BJ (cell line): ENCODE measurements around the gene STRADA. TPM values are rescaled to one million over a fixed set of nuclear protein-coding genes. Genes with fewer than 3 reads are reported as not detected.

ENCODE experiments used
- CTCF ChIA-PET: fragments of 350-600 bp; formaldehyde crosslinking; extraction: SDS; loops from one replicate; lab custom pipeline; 2021; ENCODE audit warnings: antibody characterized with exemption, inconsistent platforms; lab: Yijun Ruan, JAX
- POLR2A ChIA-PET: fragments of 300-600 bp; sonication (Branson Sonifier 250); formaldehyde crosslinking; extraction: SDS; loops from one replicate; lab custom pipeline; 2021; ENCODE audit warnings: antibody characterized with exemption; lab: Charles Lee
- DNase-seq: peaks from one replicate; pipeline ENCODE4 v3.0.0-alpha.2; 2011; ENCODE audit warnings: low read depth
- H3K27me3 ChIP-seq: 2 replicates; pipeline ENCODE4 v1.6.0; 2011; ENCODE audit warnings: low read length; ENCODE audit not compliant: control insufficient read depth, insufficient read depth
- H3K36me3 ChIP-seq: 2 replicates; pipeline ENCODE4 v1.5.1; 2011; ENCODE audit warnings: low read length; ENCODE audit not compliant: control insufficient read depth, insufficient read depth
- H3K4me3 ChIP-seq: 2 replicates; pipeline ENCODE4 v1.5.1; 2011; ENCODE audit warnings: low read depth, mild to moderate bottlenecking, control low read depth, low read length
- CTCF ChIP-seq: IDR thresholded peaks from 2 replicates; pipeline ENCODE4 v1.5.1; 2011; ENCODE audit warnings: low read depth, mild to moderate bottlenecking, control low read depth, inconsistent platforms, low read length, moderate library complexity; ENCODE audit not compliant: insufficient read depth
- polyA plus RNA-seq: library from polyadenylated mRNA; depleted of rRNA; stranded (reverse); fragments of >200 nt; gene quantifications from 2 replicates; pipeline ENCODE4 v1.2.3, GENCODE V29; 2011

The STRADA gene
- polyA plus RNA-seq, 1 experiment = 30.9 TPM

DNA sequence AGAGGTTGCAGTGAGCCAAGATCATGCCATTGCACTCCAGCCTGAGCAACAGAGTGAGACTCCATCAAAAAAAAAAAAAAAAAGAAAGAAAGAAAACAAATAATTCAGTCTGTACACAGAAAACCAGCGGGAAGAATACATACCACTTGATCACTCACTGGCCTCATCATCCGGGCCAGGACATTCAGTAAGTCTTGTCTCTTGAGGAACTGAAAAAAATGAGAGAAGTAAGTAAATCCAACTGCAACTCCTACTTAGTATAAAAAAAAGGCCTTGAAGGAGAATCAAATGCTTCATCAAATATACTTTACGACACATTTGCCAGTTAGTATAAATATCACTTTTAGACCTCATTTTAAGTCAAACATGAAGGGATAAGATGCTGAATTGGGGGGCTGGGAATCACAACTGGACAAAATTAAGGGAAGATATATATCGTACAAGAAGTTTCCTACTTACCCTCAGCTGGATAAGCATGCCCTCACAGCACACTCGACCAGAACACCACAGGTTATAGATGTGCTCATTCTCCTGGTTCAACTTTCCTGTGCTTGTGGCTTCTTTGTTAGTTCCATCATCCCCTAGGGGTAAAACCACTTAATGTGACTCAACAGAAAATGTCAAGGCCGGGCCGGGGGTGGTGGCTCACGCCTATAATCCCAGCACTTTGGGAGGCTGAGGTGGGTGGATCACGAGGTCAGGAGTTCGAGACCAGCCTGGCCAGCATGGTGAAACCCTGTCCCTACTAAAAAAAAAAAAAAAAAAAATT lies 19.4 kb upstream of the STRADA start:
- DNase-seq = no peak
- TF ChIP-seq CTCF = no peak
- H3K4me3 ChIP-seq = no peak overlapping the region
- peaks cover 13% of the 10 kb centered on the region for H3K36me3 ChIP-seq
- CTCF ChIA-PET = interaction anchor here (0.7 kb wide), 1 partner anchor 14 kb away, joined by 3 read pairs; no protein-coding TSS in a partner anchor
- no peaks in the 10 kb centered on the region for H3K27me3 ChIP-seq
- POLR2A ChIA-PET = no interaction called here

DNA sequence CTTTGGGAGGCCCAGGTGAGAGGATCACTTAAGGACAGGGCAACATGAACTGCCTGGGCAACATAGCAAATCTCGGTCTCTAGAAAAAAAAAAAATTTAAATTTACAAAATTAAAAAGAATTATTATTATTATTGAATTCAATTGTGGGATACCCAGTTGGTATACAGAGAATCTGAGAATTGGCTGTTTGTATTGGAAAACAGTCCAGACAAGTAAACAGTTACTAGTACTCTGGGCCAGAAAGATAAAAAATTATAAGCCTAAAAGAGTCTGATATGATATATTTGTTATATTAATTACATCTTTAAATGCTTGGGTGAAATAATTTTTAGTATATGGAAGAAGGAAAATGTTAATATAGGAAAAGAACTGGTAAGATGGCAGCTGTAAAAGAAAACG lies 16.8 kb upstream of the STRADA start:
- Histone ChIP-seq H3K27me3 (no peaks in the 10 kb centered on the region), H3K4me3 (no peak overlapping the region), H3K36me3 (peaks cover 20% of the 10 kb centered on the region)
- TF ChIP-seq CTCF = no peak
- CTCF ChIA-PET = interaction anchor here (0.6 kb wide), 1 partner anchor 9 kb away, joined by 3 read pairs; no protein-coding TSS in a partner anchor
- POLR2A ChIA-PET = no interaction called here
- DNase-seq = no peak

GRCh38 chr17:63754046-63754445 lies 12.4 kb upstream of the STRADA start:
- ChIA-PET POLR2A (no interaction called here), CTCF (interaction anchor here (1.1 kb wide), 1 partner anchor 13 kb away, joined by 3 read pairs; no protein-coding TSS in a partner anchor)
- TF ChIP-seq CTCF = no peak
- Histone ChIP-seq H3K36me3 (peaks cover 16% of the 10 kb centered on the region), H3K4me3 (no peak overlapping the region), H3K27me3 (no peaks in the 10 kb centered on the region)
- DNase-seq = no peak

DNA sequence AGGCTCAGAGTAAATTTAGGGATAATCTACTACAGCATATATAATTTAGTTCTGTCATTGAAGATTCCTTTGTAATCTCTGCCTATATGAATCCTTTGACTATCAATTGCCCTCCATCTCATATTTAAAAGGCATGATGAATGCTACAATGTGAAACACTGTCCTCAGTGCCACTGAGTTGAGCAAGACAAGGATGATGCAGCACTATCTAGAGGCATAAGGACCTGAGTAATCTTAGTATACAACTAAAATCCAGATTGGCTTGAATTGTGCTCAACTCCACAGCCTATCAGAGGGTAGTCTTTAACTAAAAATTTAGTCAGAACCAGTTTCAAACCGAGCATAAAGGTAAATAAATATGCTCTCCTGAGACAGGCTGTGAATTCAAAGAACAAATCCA lies 11.6 kb upstream of the STRADA start:
- no peaks in the 10 kb centered on the region for H3K27me3 ChIP-seq
- ChIA-PET POLR2A (no interaction called here), CTCF (no interaction called here)
- DNase-seq = no peak
- TF ChIP-seq CTCF = no peak
- H3K36me3 ChIP-seq = peaks cover 18% of the 10 kb centered on the region
- no peak overlapping the region for H3K4me3 ChIP-seq

DNA sequence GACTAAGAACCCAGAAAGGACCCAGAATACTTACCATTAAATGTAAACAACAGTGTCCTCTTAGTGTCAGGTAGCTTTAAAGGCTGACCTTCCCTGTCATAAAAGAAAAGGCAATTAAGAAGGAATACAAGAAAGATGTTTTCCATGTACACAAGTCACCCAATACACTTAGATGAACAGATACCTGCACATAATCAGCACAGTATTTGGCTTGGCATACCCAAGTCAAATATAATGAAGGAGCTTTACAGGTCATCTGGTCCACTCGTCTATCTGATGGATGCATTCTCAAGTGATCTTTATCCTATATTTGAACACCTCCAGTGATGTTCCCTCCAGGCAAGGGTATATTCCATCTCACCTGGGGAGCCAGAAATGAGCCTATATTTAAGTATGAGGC lies 11.1 kb upstream of the STRADA start:
- Histone ChIP-seq H3K27me3 (no peaks in the 10 kb centered on the region), H3K36me3 (peaks cover 16% of the 10 kb centered on the region), H3K4me3 (no peak overlapping the region)
- ChIA-PET CTCF (no interaction called here), POLR2A (no interaction called here)
- DNase-seq = no peak
- no peak for TF ChIP-seq CTCF
